Measurements from ENCODE around the gene GPR83.

DNA sequence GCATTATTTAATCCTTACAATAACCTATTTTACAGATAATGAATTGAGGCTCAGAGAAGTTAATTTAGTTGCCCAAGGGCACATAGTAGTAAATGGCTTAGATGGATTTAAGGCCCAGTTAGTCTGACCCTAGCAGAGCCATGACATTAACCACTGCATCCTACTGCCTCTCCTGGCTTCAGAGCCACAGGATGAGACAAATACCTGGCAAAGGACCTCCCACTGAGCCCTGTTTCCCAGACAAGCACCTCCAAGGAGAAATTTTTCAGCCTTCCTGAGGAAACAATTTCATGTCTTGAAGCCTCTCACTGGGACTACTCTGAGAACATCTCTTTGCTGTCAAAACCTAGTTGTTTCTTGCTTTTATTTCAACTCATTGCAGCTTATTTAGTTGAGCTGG lies 68.4 kb downstream of the GPR83 start:
- TF ChIP-seq, protein P1, sequence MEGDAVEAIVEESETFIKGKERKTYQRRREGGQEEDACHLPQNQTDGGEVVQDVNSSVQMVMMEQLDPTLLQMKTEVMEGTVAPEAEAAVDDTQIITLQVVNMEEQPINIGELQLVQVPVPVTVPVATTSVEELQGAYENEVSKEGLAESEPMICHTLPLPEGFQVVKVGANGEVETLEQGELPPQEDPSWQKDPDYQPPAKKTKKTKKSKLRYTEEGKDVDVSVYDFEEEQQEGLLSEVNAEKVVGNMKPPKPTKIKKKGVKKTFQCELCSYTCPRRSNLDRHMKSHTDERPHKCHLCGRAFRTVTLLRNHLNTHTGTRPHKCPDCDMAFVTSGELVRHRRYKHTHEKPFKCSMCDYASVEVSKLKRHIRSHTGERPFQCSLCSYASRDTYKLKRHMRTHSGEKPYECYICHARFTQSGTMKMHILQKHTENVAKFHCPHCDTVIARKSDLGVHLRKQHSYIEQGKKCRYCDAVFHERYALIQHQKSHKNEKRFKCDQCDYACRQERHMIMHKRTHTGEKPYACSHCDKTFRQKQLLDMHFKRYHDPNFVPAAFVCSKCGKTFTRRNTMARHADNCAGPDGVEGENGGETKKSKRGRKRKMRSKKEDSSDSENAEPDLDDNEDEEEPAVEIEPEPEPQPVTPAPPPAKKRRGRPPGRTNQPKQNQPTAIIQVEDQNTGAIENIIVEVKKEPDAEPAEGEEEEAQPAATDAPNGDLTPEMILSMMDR (conservative IDR thresholded peaks at IDR 0.05; ENCODE audit: low read length): no peak
- TF ChIP-seq EZH2phosphoT487 (IDR thresholded peaks at IDR 0.05; ENCODE audit: borderline replicate concordance, low read depth, low read length): no peak
